Panc1 (cell line): Measurements from ENCODE around the gene PPP1CC.
"Not testable (repeated sequence)": the region's sequence is repeated elsewhere in the genome, so short reads cannot be mapped to it uniquely, and the experiment has no call there.

ENCODE experiments used
- POLR2AphosphoS5 ChIP-seq: IDR thresholded peaks from 2 replicates; pipeline ENCODE4 v1.6.1; 2012; ENCODE audit warnings: mild to moderate bottlenecking, low read depth, low read length, moderate library complexity
- SIN3A ChIP-seq: IDR thresholded peaks from 2 replicates; pipeline ENCODE4 v1.6.1; 2012; ENCODE audit warnings: low read depth, mild to moderate bottlenecking, low read length, moderate library complexity, borderline replicate concordance; ENCODE audit not compliant: insufficient read depth
- TCF7L2 ChIP-seq: IDR thresholded peaks from 2 replicates; pipeline ENCODE4 v1.6.1; 2011; ENCODE audit warnings: mild to moderate bottlenecking, low read depth, low read length, inconsistent platforms
- TF ChIP-seq, protein P1 (sequence below): fragments of 450-650 bp; IDR thresholded peaks from 2 replicates; pipeline ENCODE4 v1.5.1; 2017; ENCODE audit warnings: mild to moderate bottlenecking
- TF ChIP-seq, protein P2 (sequence below), 2 experiments: IDR thresholded peaks; 2 replicates each; pipeline ENCODE4 v1.6.1; 2011 to 2012; ENCODE audit warnings: low read depth in 2 of 2, control low read depth in 1 of 2, low read length in 1 of 2, mild to moderate bottlenecking in 1 of 2, moderate library complexity in 1 of 2; ENCODE audit not compliant: insufficient read depth in 1 of 2

DNA sequence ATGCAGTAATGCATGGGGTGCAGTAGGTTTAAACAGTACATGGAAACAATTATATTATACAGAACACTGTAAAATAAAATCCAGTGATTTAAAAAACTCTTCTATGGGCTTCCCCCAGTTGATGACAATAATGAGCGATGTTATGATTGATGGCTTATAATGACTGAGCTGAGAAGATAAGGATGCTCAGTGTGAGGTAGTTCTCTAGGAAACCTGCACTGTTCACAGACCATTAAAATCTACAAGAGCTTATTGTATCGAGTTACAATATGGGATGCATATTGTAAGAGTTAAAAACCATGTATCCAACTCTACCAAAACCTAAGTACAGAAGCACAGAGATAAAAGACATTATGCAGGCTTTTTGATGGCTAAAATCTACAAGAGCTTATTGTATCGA, 19.8 kb downstream of the PPP1CC start:
- TF ChIP-seq, protein P1, sequence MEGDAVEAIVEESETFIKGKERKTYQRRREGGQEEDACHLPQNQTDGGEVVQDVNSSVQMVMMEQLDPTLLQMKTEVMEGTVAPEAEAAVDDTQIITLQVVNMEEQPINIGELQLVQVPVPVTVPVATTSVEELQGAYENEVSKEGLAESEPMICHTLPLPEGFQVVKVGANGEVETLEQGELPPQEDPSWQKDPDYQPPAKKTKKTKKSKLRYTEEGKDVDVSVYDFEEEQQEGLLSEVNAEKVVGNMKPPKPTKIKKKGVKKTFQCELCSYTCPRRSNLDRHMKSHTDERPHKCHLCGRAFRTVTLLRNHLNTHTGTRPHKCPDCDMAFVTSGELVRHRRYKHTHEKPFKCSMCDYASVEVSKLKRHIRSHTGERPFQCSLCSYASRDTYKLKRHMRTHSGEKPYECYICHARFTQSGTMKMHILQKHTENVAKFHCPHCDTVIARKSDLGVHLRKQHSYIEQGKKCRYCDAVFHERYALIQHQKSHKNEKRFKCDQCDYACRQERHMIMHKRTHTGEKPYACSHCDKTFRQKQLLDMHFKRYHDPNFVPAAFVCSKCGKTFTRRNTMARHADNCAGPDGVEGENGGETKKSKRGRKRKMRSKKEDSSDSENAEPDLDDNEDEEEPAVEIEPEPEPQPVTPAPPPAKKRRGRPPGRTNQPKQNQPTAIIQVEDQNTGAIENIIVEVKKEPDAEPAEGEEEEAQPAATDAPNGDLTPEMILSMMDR = not testable (repeated sequence)
- TF ChIP-seq POLR2AphosphoS5, TCF7L2, SIN3A: not testable (repeated sequence)
- TF ChIP-seq, protein P2, sequence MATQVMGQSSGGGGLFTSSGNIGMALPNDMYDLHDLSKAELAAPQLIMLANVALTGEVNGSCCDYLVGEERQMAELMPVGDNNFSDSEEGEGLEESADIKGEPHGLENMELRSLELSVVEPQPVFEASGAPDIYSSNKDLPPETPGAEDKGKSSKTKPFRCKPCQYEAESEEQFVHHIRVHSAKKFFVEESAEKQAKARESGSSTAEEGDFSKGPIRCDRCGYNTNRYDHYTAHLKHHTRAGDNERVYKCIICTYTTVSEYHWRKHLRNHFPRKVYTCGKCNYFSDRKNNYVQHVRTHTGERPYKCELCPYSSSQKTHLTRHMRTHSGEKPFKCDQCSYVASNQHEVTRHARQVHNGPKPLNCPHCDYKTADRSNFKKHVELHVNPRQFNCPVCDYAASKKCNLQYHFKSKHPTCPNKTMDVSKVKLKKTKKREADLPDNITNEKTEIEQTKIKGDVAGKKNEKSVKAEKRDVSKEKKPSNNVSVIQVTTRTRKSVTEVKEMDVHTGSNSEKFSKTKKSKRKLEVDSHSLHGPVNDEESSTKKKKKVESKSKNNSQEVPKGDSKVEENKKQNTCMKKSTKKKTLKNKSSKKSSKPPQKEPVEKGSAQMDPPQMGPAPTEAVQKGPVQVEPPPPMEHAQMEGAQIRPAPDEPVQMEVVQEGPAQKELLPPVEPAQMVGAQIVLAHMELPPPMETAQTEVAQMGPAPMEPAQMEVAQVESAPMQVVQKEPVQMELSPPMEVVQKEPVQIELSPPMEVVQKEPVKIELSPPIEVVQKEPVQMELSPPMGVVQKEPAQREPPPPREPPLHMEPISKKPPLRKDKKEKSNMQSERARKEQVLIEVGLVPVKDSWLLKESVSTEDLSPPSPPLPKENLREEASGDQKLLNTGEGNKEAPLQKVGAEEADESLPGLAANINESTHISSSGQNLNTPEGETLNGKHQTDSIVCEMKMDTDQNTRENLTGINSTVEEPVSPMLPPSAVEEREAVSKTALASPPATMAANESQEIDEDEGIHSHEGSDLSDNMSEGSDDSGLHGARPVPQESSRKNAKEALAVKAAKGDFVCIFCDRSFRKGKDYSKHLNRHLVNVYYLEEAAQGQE (IDR thresholded peaks at IDR 0.05; ENCODE audit: insufficient read depth in 1 of 2, low read depth in 2 of 2, low read length in 1 of 2) = not testable (repeated sequence)
